ENCODE results near the gene SLC25A22. TPM values are rescaled to one million over a fixed set of nuclear protein-coding genes. Genes with fewer than 3 reads are reported as not detected.
A peak's percentile ranks its signal among the peaks of the same experiment; 100 is the strongest.

SLC25A22 gene
- total RNA-seq, 1 donor from 2014 or later, result 17.8 TPM

DNA sequence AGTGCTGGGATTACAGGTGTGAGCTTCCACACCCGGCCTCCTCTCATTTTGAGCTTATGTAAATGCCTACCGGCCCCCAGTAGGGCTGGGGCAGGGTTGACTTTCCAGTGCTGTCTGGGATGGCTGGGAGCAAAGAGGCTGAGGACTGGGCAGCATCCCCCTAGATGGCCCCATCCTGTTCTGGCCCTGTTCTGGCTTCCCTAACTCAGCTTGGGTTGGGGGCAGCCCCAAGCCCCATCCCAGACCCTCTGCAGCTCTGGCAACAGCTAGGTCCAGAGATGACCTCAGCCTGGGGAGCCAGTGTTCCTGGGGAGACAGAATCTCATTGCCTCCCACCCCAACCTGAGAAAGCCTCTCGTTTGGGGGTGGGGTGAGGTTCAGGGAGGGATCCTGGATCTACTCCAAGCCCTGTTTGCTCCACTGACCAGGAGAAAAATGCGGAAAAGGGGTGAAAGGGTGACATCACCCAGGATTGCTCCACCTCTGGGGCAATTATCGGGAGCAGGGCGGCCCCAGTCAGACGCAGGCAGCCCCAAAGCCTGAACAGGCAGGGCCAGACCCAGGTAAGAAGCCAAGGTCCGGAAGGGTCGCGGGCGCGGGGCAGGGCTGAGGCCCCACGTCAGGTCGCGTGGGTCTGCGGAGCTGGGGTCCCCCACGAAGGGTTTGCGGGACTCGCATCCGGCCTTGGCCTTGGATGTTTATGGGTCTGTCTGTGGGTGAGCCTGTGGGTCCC, 20.5 kb upstream of the SLC25A22 start, which contains the start of gene PNPLA2:
TSS of gene PNPLA2 (plus strand) at position 519 of the 733 bp plus-strand sequence. CDS start 805 bp downstream, outside the sequence.
- peak; percentile 10 for DNase-seq (ENCODE audit: low spot score)
- H3K36me3 Mint-ChIP-seq (ENCODE audit: low read depth, unreplicated experiment), result no peaks in the 10 kb centered on the region
- TF ChIP-seq, protein P1, sequence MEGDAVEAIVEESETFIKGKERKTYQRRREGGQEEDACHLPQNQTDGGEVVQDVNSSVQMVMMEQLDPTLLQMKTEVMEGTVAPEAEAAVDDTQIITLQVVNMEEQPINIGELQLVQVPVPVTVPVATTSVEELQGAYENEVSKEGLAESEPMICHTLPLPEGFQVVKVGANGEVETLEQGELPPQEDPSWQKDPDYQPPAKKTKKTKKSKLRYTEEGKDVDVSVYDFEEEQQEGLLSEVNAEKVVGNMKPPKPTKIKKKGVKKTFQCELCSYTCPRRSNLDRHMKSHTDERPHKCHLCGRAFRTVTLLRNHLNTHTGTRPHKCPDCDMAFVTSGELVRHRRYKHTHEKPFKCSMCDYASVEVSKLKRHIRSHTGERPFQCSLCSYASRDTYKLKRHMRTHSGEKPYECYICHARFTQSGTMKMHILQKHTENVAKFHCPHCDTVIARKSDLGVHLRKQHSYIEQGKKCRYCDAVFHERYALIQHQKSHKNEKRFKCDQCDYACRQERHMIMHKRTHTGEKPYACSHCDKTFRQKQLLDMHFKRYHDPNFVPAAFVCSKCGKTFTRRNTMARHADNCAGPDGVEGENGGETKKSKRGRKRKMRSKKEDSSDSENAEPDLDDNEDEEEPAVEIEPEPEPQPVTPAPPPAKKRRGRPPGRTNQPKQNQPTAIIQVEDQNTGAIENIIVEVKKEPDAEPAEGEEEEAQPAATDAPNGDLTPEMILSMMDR (IDR thresholded peaks at IDR 0.05; ENCODE audit: unreplicated experiment), result no peak
- H3K27ac Mint-ChIP-seq (ENCODE audit: unreplicated experiment), result no peak within 1 kb of the TSS
- H3K27me3 Mint-ChIP-seq (ENCODE audit: unreplicated experiment), result peaks cover 3% of the 10 kb centered on the region
- H3K9me3 Mint-ChIP-seq (ENCODE audit: unreplicated experiment), result no peaks in the 10 kb centered on the region
- peak within 1 kb of the TSS; percentile 82 for H3K4me3 Mint-ChIP-seq (ENCODE audit: unreplicated experiment)
- no peaks in the 10 kb centered on the region for H3K4me1 Mint-ChIP-seq (ENCODE audit: unreplicated experiment)

- no peak overlapping the region for H3K4me3 Mint-ChIP-seq (ENCODE audit: unreplicated experiment)
- H3K27ac Mint-ChIP-seq (ENCODE audit: unreplicated experiment), result no peak overlapping the region
- H3K4me1 Mint-ChIP-seq (ENCODE audit: unreplicated experiment), result peaks cover 3% of the 10 kb centered on the region
- peaks cover 10% of the 10 kb centered on the region for H3K36me3 Mint-ChIP-seq (ENCODE audit: low read depth, unreplicated experiment)
- peaks cover 7% of the 10 kb centered on the region for H3K27me3 Mint-ChIP-seq (ENCODE audit: unreplicated experiment)
- no peaks in the 10 kb centered on the region for H3K9me3 Mint-ChIP-seq (ENCODE audit: unreplicated experiment)
- no peak for DNase-seq (ENCODE audit: low spot score)
- TF ChIP-seq, protein P1 (IDR thresholded peaks at IDR 0.05; ENCODE audit: unreplicated experiment), result no peak
Observed at GRCh38 chr11:816433-816779, 18.3 kb upstream of the SLC25A22 start.

- Mint-ChIP-seq H3K36me3 (ENCODE audit: low read depth, unreplicated experiment) (peaks cover 14% of the 10 kb centered on the region), H3K27me3 (ENCODE audit: unreplicated experiment) (peaks cover 11% of the 10 kb centered on the region), H3K9me3 (ENCODE audit: unreplicated experiment) (no peaks in the 10 kb centered on the region), H3K27ac (ENCODE audit: unreplicated experiment) (no peak overlapping the region), H3K4me1 (ENCODE audit: unreplicated experiment) (peaks cover 8% of the 10 kb centered on the region), H3K4me3 (ENCODE audit: unreplicated experiment) (no peak overlapping the region)
- TF ChIP-seq, protein P1 (IDR thresholded peaks at IDR 0.05; ENCODE audit: unreplicated experiment), result no peak
- no peak for DNase-seq (ENCODE audit: low spot score)
Observed at GRCh38 chr11:815675-816432, 17.8 kb upstream of the SLC25A22 start.

- TF ChIP-seq, protein P1 (IDR thresholded peaks at IDR 0.05; ENCODE audit: unreplicated experiment), result no peak
- Mint-ChIP-seq H3K4me3 (ENCODE audit: unreplicated experiment) (no peak overlapping the region), H3K9me3 (ENCODE audit: unreplicated experiment) (no peaks in the 10 kb centered on the region)
Observed at GRCh38 chr11:813456-814096, 15.5 kb upstream of the SLC25A22 start.

More at GRCh38 chr11:813456-814096, 15.5 kb upstream of the SLC25A22 start:
- no peak overlapping the region for H3K27ac Mint-ChIP-seq (ENCODE audit: unreplicated experiment)
- H3K36me3 Mint-ChIP-seq (ENCODE audit: low read depth, unreplicated experiment), result peaks cover 14% of the 10 kb centered on the region
- peaks cover 15% of the 10 kb centered on the region for H3K4me1 Mint-ChIP-seq (ENCODE audit: unreplicated experiment)
- no peak for DNase-seq (ENCODE audit: low spot score)
- H3K27me3 Mint-ChIP-seq (ENCODE audit: unreplicated experiment), result peaks cover 15% of the 10 kb centered on the region
